ENCODE results near the gene TGM3.
"Not testable (repeated sequence)": the region's sequence is repeated elsewhere in the genome, so short reads cannot be mapped to it uniquely, and the experiment has no call there.

The TGM3 gene, protein sequence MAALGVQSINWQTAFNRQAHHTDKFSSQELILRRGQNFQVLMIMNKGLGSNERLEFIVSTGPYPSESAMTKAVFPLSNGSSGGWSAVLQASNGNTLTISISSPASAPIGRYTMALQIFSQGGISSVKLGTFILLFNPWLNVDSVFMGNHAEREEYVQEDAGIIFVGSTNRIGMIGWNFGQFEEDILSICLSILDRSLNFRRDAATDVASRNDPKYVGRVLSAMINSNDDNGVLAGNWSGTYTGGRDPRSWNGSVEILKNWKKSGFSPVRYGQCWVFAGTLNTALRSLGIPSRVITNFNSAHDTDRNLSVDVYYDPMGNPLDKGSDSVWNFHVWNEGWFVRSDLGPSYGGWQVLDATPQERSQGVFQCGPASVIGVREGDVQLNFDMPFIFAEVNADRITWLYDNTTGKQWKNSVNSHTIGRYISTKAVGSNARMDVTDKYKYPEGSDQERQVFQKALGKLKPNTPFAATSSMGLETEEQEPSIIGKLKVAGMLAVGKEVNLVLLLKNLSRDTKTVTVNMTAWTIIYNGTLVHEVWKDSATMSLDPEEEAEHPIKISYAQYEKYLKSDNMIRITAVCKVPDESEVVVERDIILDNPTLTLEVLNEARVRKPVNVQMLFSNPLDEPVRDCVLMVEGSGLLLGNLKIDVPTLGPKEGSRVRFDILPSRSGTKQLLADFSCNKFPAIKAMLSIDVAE

DNA sequence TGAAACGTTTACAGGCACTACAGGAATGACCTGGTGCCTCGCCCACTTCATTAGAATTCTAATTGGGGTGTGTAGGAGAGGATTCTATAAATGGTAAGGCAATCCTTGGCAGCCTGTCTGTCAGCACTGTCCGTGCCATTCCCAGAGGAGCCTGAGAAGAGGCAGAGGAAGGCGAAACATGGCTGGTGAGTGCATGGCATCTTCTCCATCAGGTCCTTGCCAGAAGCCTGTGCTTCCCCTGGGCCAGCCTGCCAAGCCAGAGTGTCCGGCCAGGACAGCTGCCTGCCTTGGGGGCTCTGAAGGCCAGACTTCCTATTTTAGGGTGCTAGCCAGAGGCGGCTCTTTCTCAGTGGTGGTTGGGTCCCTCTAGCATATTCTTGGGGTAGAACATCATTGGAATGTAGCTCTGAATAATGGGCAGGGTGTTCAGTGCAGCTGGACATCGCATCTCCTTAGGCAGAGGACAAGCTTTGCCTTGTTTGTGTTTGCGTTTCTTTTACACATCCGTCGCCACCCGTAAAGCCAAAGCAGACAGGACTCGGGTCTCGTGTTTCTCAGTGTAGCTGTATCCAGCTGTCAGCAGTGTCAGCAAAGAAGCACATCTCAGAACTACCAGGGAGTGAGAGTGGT lies at the start of gene TGM3:
Gene TGM3, plus strand, starts transcription at position 116 of the 630 bp plus-strand sequence. Its CDS starts 63 bp downstream, at position 179.
- no peak for DNase-seq

DNA sequence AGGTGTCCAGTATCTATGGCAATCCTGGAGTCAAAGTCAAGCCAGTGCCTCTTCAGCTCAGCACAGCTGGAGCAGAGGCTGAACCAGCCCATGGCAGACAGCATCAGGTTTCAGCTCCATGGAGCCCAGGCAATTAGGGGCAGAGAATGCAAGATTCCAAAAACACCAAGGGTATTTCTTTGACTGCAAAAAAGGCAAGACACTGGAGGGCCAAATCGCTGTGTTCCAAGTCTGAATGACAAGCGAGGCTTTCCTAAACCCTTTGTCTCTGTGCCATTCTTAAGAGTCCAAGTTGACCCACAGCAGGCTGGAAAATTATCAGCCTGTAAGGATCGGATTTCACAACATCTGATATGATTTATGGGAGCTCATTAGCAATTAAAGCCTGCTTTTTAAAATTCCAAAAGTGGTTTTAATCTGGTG lies 49.7 kb upstream of the TGM3 start:
- peak; percentile 56 for DNase-seq

DNA sequence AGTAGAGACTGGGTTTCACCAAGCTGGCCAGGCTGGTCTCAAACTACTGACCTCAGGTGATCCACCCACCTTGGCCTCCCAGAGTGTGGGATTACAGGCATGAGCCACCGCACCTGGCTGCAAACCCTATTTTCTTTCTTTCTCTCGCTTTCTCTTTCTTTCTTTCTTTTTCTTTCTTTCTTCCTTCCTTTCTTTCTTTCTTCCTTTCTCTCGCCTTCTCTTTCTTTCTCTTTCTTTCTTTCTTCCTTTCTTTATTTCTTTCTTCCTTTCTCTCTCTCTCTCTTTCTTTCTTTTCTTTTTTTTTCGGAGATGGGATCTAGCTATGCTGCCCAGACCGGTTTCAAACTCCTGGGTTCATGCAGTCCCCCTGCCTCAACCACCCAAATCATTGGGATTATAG lies 47.0 kb upstream of the TGM3 start:
- no peak for DNase-seq

DNA sequence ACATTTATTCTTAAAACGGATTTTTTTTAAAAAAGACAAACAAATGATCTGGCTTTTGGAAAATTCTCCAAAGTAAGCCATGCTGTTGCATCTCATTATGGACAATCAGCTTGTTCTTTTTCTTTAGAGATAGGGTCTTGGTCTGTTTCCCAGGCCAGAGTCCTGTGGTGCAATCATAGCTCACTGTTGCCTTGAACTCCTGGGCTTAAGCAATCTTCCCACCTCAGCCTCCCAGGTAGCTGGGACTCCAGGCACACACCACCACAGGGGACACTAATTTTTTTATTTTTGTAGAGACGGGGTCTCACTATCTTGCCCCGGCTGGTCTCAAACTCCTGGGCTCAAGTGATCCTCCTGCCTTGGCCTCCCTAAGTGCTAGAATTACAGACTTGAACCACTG lies 45.9 kb upstream of the TGM3 start:
- no peak for DNase-seq

DNA sequence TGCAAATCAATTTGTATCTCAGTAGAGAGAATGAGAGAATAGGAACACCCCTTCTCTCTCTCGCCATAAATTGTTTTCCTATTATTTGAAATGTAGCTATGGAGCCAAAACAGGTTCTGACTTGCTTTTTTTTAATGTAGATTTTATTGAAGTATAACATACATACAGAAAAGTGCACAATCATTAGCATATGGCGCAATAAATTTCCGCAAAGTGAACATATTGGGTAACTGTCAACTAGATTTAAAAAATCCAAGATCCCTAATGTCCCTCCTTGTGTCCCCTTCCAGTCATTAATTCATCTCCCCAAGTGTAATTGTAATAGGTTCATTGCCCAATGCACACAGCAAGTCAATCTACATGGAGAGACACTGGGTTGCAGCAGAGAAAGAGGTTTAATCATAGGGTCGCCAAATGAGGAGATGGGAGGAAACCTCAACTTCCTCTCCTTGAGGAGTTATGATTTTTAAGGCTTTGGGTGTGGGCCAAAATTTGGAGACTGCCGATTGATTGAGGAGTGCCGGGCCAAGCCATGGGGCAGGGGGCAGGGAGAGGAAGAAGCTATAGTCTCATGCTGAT lies 43.3 kb upstream of the TGM3 start:
- no peak for DNase-seq

DNA sequence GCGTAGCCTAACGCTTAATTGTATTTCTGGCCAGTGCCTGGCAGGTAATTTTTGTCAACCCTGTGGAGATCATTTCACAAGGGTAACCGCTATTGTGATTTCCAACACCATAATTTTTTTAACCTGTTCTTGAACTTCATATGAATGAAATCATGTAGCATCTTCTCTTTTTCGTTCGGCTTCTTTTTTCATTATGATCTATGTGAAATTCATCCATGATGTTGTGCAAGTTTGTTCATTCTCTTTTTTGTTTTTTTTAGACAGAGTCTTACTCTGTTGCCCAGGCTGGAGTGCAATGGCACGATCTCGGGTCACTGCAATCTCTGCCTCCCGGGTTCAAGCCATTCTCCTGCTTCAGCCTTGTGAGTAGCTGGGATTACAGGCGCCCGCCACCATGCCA lies 42.5 kb upstream of the TGM3 start:
- no peak for DNase-seq

DNA sequence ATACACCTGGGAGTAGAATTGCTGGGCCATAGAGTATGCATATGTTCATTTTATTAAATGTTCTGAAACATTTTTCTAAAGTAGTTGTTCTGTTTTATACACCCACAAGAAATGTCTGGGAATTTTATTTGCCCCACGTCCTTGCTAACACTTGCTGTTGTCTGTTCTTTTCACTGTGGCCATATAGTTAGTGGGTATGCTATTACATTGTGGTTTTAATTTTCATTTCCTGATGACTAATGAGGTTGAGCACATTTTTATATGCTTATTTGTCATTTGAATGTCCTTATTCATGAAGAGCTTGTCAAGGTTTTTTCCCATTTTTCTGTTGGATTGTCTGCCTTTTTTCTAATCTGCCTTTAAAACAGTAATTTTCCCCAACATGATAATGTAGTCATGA lies 41.5 kb upstream of the TGM3 start:
- DNase-seq = no peak

DNA sequence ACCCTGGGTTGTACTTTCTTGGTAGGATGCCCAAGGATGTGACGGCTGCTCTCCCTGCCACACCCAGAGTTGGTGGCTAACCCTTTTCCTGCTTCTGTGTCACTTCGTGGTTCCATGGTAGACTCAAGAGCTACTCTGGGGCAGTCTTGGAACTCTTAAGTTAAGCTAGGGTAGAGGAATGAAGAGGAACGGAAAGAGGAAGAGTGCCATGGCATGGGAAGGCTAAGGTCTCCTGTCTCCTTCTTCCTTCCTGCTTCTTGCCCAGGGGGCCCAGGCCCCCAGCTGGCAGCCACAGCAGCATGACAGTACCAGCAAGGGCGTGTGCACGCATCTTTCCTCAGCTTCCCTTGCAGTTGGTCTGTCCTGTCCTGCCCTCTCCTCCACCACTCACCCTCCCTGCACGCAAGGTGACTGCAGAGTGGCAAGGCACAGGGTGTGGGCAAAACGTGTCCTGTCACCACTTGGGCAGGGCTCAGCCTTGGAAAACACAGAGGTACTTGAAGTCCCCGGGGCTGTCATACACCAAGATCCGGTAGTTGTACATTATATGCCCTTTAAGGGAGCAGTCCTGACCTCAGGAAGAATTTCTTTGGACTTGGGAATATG lies 39.8 kb upstream of the TGM3 start:
- DNase-seq = no peak

DNA sequence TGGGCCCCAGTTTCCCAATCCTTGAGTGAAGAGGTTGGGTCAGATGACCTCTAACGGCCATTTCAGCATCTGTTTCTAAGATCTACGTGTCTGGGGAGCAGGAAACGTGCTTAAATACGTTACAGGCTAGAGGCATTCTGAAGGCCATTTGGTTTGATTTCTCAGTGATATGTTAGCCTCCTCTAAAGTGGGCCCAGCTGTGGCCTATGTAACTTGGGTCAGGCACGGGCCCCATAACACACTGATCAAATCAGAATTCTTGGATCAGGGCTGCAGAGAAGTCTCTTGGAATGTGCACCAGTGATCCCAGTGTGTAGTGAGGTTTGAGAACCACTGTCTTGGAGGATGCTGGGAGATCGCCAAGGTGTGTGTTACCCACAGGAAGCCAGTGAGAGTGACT lies 36.1 kb upstream of the TGM3 start:
- no peak for DNase-seq

DNA sequence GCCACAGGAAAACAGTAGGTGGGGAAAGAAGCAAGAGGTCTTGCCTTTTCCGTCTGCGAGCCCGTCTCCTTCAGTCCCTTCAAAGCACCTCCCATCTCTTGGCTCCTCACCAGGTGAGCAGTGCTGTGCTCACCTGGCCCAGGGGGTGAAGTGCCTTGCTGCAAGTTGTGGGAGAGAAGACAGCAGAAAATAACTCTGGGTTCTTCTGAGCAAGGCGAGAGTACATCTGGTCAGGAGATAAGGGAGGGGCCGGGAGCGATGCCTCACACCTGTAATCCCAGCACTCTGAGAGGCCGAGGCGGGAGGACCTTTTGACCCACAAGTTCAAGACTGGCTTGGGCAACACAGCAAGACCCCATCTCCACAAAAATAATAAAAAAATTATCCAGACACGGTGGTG lies 35.6 kb upstream of the TGM3 start:
- no peak for DNase-seq

DNA sequence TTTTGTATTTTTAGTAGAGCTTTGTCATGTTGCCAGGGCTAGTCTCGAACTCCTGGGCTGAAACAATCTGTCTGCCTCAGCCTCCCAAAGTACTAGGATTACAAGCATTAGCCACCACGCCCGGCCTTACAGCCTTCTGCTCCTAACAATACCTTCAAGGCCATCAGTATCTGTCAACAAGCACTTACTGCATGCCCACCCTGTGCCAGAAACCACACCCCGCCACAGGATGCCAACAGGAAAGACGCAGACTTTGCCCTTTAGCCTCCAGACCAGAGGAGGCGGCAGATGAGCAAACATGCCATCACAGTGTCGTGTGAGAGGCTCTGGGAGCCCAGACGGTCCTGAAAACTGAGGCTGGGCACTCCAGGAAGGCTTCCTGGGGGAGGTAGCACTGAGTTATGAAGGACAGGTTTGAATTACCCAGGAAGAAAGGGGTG lies 34.7 kb upstream of the TGM3 start:
- DNase-seq = no peak

DNA sequence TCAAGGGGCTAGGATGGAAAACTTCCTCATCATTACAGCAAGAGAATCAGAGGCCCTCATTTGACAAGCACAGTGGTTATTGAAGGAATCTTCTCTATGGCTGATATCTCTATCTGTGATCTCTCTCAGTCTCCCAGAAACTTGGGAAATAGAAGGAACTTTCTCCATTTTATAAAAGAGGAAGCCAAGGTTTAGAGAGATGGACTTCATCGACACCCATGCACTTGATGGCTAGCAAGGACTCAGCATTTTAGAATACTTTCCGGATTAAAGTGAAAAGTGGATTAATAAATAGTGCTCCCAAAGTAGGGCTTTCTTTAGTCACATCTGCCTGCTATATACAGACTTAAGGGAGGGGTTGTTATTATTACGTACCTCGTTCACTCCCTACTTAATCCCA lies 34.2 kb upstream of the TGM3 start:
- DNase-seq = no peak

DNA sequence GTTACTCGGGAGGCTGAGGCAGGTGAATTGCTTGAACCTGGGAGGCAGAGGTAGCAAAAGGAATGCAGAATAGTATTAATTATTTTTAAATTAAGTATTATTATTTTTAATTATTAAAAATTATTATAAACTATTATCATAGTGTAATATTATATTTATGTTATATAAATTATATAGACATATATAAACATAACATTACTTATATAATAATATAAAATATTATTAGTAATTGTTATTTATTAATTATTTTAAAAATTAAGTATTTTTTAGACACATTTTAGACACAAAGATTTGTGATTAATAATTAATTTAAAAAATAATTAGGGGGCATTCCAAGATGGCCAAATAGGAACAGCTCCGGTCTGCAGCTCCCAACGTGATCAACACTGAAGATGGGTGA lies 31.7 kb upstream of the TGM3 start:
- DNase-seq = no peak

DNA sequence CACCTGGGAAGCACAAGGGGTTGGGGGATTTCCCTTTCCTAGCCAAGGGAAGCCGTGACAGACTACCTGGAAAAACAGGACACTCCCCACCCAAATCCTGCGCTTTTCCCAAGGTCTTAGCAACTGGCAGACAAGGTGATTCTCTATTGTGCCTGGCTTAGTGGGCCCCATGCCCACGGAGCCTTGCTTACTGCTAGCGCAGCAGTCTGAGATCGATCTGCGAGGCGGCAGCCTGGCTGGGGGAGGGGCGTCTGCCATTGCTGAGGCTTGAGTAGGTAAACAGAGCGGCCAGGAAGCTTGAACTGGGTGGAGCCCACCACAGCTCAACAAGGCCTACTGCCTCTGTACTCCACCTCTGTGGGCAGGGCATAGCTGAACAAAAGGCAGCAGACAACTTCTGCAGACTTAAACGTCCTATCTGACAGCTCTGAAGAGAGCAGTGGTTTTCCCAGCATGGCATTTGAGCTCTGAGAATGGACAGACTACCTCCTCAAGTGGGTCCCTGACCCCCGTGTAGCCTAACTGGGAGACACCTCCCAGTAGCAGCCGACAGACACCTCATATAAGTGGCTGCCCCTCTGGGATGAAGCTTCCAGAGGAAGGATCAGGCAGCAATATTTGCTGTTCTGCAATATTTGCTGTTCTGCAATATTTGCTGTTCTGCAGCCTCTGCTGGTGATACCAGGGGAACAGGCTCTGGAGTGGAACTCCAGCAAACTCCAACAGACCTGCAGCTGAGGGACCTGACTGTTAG lies 31.0 kb upstream of the TGM3 start:
- DNase-seq = not testable (repeated sequence)

DNA sequence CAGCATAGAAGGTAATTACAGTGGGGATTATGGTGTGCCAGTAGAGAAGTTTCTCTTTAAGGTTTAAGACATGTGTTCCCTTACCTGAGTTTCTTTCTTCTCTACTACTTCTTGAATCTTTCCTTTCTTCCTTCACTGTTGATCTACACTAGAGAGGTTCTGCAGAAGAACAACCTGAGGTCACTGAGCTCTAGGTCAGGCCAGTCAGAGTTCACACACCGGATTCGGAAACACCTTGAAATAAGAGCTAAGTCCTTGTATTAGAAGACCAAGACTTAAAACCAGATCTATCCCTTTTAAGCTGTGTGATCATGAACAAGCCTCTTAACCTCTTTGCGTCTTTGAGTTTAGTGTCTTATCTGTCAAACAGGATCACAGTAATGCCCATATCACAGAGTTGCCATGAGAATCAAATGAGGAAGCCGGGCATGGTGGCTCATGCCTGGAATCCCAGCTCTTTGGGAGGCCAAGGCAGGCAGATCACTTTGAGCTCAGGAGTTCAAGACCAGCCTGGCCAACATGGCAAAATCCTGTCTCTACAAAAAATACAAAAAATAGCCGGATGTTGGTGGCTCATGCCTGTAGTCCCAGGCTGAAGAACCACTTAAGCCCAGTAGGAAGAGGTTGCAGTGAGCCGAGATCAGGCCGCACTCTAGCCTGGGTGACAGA lies 22.0 kb upstream of the TGM3 start:
- DNase-seq = no peak

DNA sequence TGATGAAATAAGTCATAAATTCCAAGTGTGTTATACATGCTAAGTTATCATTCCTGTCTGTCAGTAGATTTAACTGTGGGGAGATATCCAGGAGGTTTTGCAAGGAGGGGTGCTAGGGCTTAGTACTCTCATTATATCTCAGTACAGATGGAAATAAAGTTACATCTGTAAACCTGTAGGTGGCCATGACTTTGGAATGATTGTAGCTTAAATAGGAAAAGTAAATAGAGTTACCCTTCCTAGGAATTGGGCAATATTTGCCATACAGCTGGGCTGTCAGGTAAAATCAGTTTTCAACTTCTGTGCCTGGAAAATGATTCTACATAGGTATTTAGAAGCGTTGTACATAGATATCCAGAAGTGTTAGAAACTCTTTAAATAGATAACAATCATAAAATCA lies 19.8 kb upstream of the TGM3 start:
- no peak for DNase-seq

DNA sequence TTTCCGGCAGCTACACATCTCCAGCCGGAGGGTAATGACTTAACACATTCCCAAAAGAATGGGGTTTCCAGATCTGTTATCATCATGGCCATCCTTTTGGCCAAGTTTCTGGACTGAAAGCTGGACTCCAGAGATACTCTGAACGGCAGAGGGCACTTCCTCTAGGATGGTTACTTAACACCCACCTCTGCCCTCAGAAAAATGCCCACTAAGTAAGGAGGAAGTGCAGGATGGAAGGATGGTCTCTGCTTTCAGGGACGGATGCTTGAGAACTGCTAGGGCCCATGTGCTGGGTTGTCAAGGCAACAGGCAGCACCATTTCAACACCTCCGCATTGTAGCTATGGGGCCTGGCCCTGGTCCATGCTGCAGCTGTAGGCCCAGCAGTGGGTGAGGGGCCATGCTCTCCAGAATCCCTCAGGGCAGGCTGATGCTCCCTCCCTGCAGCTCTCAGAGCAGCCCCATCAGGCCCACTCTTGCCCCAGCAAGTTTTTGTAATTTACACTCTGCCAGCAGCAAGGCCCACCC lies 16.5 kb upstream of the TGM3 start:
- no peak for DNase-seq

DNA sequence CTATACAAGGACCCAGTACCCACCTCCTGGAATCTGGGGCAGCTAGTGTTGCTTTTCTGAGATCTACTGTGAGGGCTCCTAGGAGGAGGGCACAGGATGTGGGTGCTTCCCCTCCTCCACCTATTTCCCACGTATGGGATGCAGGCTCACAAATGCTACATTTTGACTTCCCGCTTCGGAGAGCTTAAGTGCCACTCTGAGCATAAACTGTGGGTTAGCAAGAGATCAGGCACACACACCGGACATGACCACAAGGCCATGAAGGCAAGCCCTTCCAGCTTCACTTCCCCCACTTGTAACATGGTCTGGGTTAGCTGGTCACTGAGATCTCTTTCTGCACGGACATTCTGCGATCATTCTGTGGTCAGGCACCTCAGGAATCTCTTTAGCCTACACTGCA lies 15.7 kb upstream of the TGM3 start:
- DNase-seq = peak; percentile 25

DNA sequence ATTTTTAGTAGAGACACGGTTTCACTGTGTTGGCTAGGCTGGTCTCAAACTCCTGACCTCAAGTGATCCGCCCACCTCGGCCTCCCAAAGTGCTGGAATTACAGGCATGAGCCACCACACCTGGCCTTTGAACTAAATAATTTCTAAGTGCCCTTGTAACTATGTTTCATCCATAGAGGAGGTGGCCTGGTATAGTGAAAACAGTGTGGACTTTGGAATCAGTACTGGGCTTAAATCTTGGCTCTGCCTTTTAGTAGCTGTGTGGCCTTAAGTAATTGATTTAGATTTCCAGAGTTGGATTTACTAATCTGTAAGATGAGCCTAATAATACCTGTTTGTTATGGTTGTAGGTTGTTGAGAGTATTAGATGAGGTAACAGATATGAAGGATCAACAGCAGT lies 14.2 kb upstream of the TGM3 start:
- DNase-seq = peak; percentile 4

DNA sequence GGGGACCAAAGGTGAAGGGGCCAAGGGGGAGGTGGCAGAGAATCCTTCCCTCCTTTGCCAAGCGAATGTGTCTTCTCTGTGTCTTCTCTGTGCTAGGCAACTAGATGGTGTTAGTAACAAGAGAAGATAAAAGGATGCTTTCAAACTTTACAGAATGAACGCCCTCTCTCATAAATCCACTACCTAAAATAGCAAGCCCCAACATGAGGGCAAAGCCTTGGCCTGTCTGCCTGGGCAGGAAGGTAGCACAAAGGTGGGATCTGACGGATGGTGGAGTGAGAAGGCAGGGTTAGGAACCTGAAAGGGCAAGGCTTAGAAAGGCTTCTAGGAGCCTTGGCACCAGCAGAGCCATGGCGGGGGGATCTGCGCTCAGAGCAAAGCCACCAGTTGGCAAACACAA lies 13.6 kb upstream of the TGM3 start:
- peak; percentile 41 for DNase-seq

DNA sequence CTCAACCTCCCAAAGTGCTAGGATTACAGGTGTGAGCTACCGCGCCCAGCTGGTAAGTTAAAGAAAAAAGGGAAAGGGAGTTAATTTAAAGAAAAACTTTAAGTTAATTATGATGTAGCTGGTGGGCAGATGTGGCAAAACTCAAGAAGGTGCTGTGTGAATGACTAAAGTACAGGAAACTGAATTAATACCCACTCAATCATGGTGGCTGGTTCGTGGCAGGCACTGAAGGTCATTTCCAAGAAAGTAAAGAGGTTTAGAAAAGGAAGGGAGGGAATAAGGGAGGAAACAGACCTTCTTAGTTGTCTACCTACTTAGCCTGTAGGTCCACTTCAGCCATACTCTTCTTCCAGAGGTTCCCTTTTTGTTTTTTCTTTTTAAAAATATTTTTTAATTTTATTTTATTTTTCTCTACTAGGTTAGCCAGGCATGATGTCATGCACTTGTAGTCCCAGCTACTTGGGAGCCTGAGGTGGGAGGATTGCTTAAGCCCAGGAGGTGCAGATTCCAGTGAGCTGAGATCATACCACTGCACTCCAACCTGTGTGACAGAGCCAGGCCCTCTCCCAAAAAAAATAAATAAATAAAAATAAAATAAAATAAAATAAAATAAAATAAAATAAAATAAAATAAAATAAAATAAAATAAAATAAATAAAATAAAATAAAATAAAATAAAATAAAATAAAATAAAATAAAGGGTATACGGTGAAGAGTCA lies 11.9 kb upstream of the TGM3 start:
- peak; percentile 87 for DNase-seq

Measured in islet precursor cell (in vitro differentiated cells).